ENCODE data around the gene BLCAP. TPM values are rescaled to one million over a fixed set of nuclear protein-coding genes. Genes with fewer than 3 reads are reported as not detected.

BLCAP gene
- total RNA-seq, 1 experiment from 2014 or later = 99.9 TPM

GRCh38 chr20:37513779-37514359, 13.8 kb downstream of the BLCAP start:
- CTCF ChIA-PET = no interaction called here
- peaks cover 17% of the 10 kb centered on the region; the same call in 1 of the 2 replicates for H3K79me2 ChIP-seq (ENCODE audit: low read depth)

GRCh38 chr20:37511610-37512275, 15.9 kb downstream of the BLCAP start:
- H3K4me2 ChIP-seq = no peak overlapping the region
- intact Hi-C loops (cut with micrococcal nuclease; ENCODE audit: unreplicated experiment) = no loop called here
- BruUV-seq (replicated peaks) = no TSS peak
- TF ChIP-seq EZH2 (IDR thresholded peaks at IDR 0.05; ENCODE audit: low read depth) (no peak), CTCF (conservative IDR thresholded peaks at IDR 0.05) (no peak)
- no peaks in the 10 kb centered on the region for H3K27me3 ChIP-seq (ENCODE audit: insufficient read depth, low read depth)
- H3K9me2 ChIP-seq (ENCODE audit: insufficient read depth) = no peaks in the 10 kb centered on the region
- H2AFZ ChIP-seq = no peak overlapping the region
- H3K4me3 ChIP-seq = no peak overlapping the region
- no peak overlapping the region for H3K27ac ChIP-seq
- ChIA-PET CTCF (interaction anchor here (0.6 kb wide), 1 partner anchor 1531 kb away, joined by 4 read pairs; no protein-coding TSS in a partner anchor), POLR2A (ENCODE audit: unreplicated experiment) (no interaction called here)
- H3K9me3 ChIP-seq (ENCODE audit: insufficient read depth, low read depth) = no peaks in the 10 kb centered on the region
- H3K4me1 ChIP-seq (replicated peaks; ENCODE audit: insufficient read depth) = no peaks in the 10 kb centered on the region
- H3F3A ChIP-seq (ENCODE audit: insufficient read depth, low read depth) = no peaks in the 10 kb centered on the region; the same call in 1 of the 2 replicates
- peaks cover 18% of the 10 kb centered on the region; the same call in 1 of the 2 replicates for H3K36me3 ChIP-seq (ENCODE audit: low read depth)
- peaks cover 5% of the 10 kb centered on the region for H4K20me1 ChIP-seq (ENCODE audit: insufficient read depth)
- H3K79me2 ChIP-seq (ENCODE audit: low read depth) = 0 out of 2 replicates have a peak, but pooled peaks cover 5% of the 10 kb centered on the region
- DNase-seq = no peak

More at GRCh38 chr20:37513779-37514359, 13.8 kb downstream of the BLCAP start:
- Histone ChIP-seq H3K27me3 (ENCODE audit: insufficient read depth, low read depth) (no peaks in the 10 kb centered on the region), H3K4me3 (no peak overlapping the region), H3K9me3 (ENCODE audit: insufficient read depth, low read depth) (no peaks in the 10 kb centered on the region), H3K4me1 (replicated peaks; ENCODE audit: insufficient read depth) (no peaks in the 10 kb centered on the region), H3K36me3 (ENCODE audit: low read depth) (peaks cover 18% of the 10 kb centered on the region), H4K20me1 (ENCODE audit: insufficient read depth) (peaks cover 22% of the 10 kb centered on the region), H3K9me2 (ENCODE audit: insufficient read depth) (no peaks in the 10 kb centered on the region), H3F3A (ENCODE audit: insufficient read depth, low read depth) (no peaks in the 10 kb centered on the region), H2AFZ (no peak overlapping the region), H3K27ac (no peak overlapping the region), H3K4me2 (no peak overlapping the region)
- TF ChIP-seq CTCF (conservative IDR thresholded peaks at IDR 0.05) = no peak
- no peak for TF ChIP-seq EZH2 (IDR thresholded peaks at IDR 0.05; ENCODE audit: low read depth)
- intact Hi-C loops (cut with micrococcal nuclease; ENCODE audit: unreplicated experiment) = no loop called here
- POLR2A ChIA-PET (ENCODE audit: unreplicated experiment) = interaction anchor here (0.7 kb wide), 1 partner anchor 25 kb away, joined by 3 read pairs; no protein-coding TSS in a partner anchor
- BruUV-seq (replicated peaks) = no TSS peak
- no peak for DNase-seq

GRCh38 chr20:37510226-37510625, 17.4 kb downstream of the BLCAP start:
- H3K36me3 ChIP-seq (ENCODE audit: low read depth) = peaks cover 10% of the 10 kb centered on the region; the same call in 1 of the 2 replicates
- H3K27ac ChIP-seq = no peak overlapping the region
- H3K9me3 ChIP-seq (ENCODE audit: insufficient read depth, low read depth) = no peaks in the 10 kb centered on the region
- H3K9me2 ChIP-seq (ENCODE audit: insufficient read depth) = no peaks in the 10 kb centered on the region
- no peak for TF ChIP-seq EZH2 (IDR thresholded peaks at IDR 0.05; ENCODE audit: low read depth)
- no peak for TF ChIP-seq CTCF (conservative IDR thresholded peaks at IDR 0.05)
- H3K27me3 ChIP-seq (ENCODE audit: insufficient read depth, low read depth) = no peaks in the 10 kb centered on the region
- no peaks in the 10 kb centered on the region; the same call in 1 of the 2 replicates for H3K4me1 ChIP-seq (replicated peaks; ENCODE audit: insufficient read depth)
- H3F3A ChIP-seq (ENCODE audit: insufficient read depth, low read depth) = peaks cover under 1% of the 10 kb centered on the region; the same call in 1 of the 2 replicates
- no TSS peak for BruUV-seq (replicated peaks)
- ChIA-PET POLR2A (ENCODE audit: unreplicated experiment) (no interaction called here), CTCF (interaction anchor here (0.6 kb wide), 1 partner anchor 12 kb away, joined by 3 read pairs; no protein-coding TSS in a partner anchor)
- no peak overlapping the region for H2AFZ ChIP-seq
- intact Hi-C loops (cut with micrococcal nuclease; ENCODE audit: unreplicated experiment) = no loop called here
- no peak overlapping the region for H3K4me2 ChIP-seq
- DNase-seq = no peak
- H3K79me2 ChIP-seq (ENCODE audit: low read depth) = no peaks in the 10 kb centered on the region
- no peaks in the 10 kb centered on the region; the same call in none of the 2 replicates for H4K20me1 ChIP-seq (ENCODE audit: insufficient read depth)
- H3K4me3 ChIP-seq = no peak overlapping the region

All from PC-9 (cell line).